Measurements from ENCODE around the gene PPP1R18.

PPP1R18 gene

GRCh38 chr6:30730601-30731435 is 44.4 kb upstream of the PPP1R18 start:
- H4K12ac ChIP-seq (ENCODE audit: low read depth, low read length): no peak overlapping the region
- H2BK5ac ChIP-seq (ENCODE audit: low read depth, low read length, poor library complexity): no peak overlapping the region
- H3K9me3 ChIP-seq (ENCODE audit: insufficient read depth, low read depth, low read length): no peaks in the 10 kb centered on the region
- no peak overlapping the region for H3K14ac ChIP-seq (ENCODE audit: low read length)
- H3K79me1 ChIP-seq (ENCODE audit: low read length): no peaks in the 10 kb centered on the region
- H3K18ac ChIP-seq (ENCODE audit: low read length): no peak overlapping the region
- peaks cover 38 to 39% of the 10 kb centered on the region in 2 experiments for H3K36me3 ChIP-seq (ENCODE audit: control insufficient read depth in 1 of 2, insufficient read depth in 2 of 2, low read length in 2 of 2)
- no peaks in the 10 kb centered on the region for H3K79me2 ChIP-seq (ENCODE audit: control insufficient read depth, insufficient read depth, low read length, poor library complexity)
- WGBS (ENCODE audit: extremely low coverage, insufficient coverage, insufficient read length): no CpG with 5 or more reads among the region's 30 CpGs
- H2BK12ac ChIP-seq (ENCODE audit: low read length): no peak overlapping the region
- no peak overlapping the region for H4K8ac ChIP-seq (ENCODE audit: low read depth, low read length)
- H3K27me3 ChIP-seq (ENCODE audit: insufficient read depth, low read length): no peaks in the 10 kb centered on the region
- H3K4me1 ChIP-seq (ENCODE audit: control insufficient read depth in 1 of 2, insufficient read depth in 2 of 2, low read length in 2 of 2): no peaks in the 10 kb centered on the region
- H3K4me2 ChIP-seq (ENCODE audit: low read length): no peak overlapping the region
- H3K9ac ChIP-seq (ENCODE audit: low read length): no peak overlapping the region
- no peak overlapping the region for H3K23ac ChIP-seq (ENCODE audit: low read length)
- H3K4me3 ChIP-seq (ENCODE audit: low read depth, low read length): no peak overlapping the region
- H3K4ac ChIP-seq (ENCODE audit: low read depth, low read length): no peak overlapping the region
- no peak overlapping the region for H2AK5ac ChIP-seq (ENCODE audit: low read length)
- no peak overlapping the region for H3K27ac ChIP-seq (ENCODE audit: low read depth, low read length)
- no peak overlapping the region for H2AFZ ChIP-seq (ENCODE audit: insufficient read depth, low read length, poor library complexity)
- H4K91ac ChIP-seq (ENCODE audit: low read depth, low read length): no peak overlapping the region
- no peak overlapping the region for H2BK120ac ChIP-seq (ENCODE audit: insufficient read depth, low read length, poor library complexity)
- DNase-seq: peak; percentile 86 to 87

GRCh38 chr6:30727920-30728553 is 41.6 kb upstream of the PPP1R18 start:
- H2BK5ac ChIP-seq (ENCODE audit: low read depth, low read length, poor library complexity): no peak overlapping the region
- no peaks in the 10 kb centered on the region for H3K79me1 ChIP-seq (ENCODE audit: low read length)
- no CpG with 5 or more reads among the region's 7 CpGs for WGBS (ENCODE audit: extremely low coverage, insufficient coverage, insufficient read length)
- no peak overlapping the region for H2AFZ ChIP-seq (ENCODE audit: insufficient read depth, low read length, poor library complexity)
- no peak overlapping the region for H2BK12ac ChIP-seq (ENCODE audit: low read length)
- no peak overlapping the region for H3K18ac ChIP-seq (ENCODE audit: low read length)
- no peak overlapping the region for H4K91ac ChIP-seq (ENCODE audit: low read depth, low read length)
- H4K12ac ChIP-seq (ENCODE audit: low read depth, low read length): no peak overlapping the region
- no peak overlapping the region for H3K14ac ChIP-seq (ENCODE audit: low read length)
- H3K9ac ChIP-seq (ENCODE audit: low read length): no peak overlapping the region
- DNase-seq: no peak
- H3K36me3 ChIP-seq (ENCODE audit: control insufficient read depth in 1 of 2, insufficient read depth in 2 of 2, low read length in 2 of 2): peaks cover 38 to 51% of the 10 kb centered on the region in 2 experiments
- no peaks in the 10 kb centered on the region for H3K79me2 ChIP-seq (ENCODE audit: control insufficient read depth, insufficient read depth, low read length, poor library complexity)
- peaks cover 2% of the 10 kb centered on the region for H3K9me3 ChIP-seq (ENCODE audit: insufficient read depth, low read depth, low read length)
- H4K8ac ChIP-seq (ENCODE audit: low read depth, low read length): no peak overlapping the region
- no peak overlapping the region for H3K4me3 ChIP-seq (ENCODE audit: low read depth, low read length)
- peaks cover 0 to 4% of the 10 kb centered on the region in 2 experiments for H3K4me1 ChIP-seq (ENCODE audit: control insufficient read depth in 1 of 2, insufficient read depth in 2 of 2, low read length in 2 of 2)
- H2BK120ac ChIP-seq (ENCODE audit: insufficient read depth, low read length, poor library complexity): no peak overlapping the region
- H3K23ac ChIP-seq (ENCODE audit: low read length): no peak overlapping the region
- H3K4ac ChIP-seq (ENCODE audit: low read depth, low read length): no peak overlapping the region
- no peak overlapping the region for H3K27ac ChIP-seq (ENCODE audit: low read depth, low read length)
- no peak overlapping the region for H3K4me2 ChIP-seq (ENCODE audit: low read length)
- no peak overlapping the region for H2AK5ac ChIP-seq (ENCODE audit: low read length)
- no peaks in the 10 kb centered on the region for H3K27me3 ChIP-seq (ENCODE audit: insufficient read depth, low read length)

GRCh38 chr6:30726506-30727413 is 40.3 kb upstream of the PPP1R18 start:
- Histone ChIP-seq H3K36me3 (ENCODE audit: control insufficient read depth in 1 of 2, insufficient read depth in 2 of 2, low read length in 2 of 2) (peaks cover 39 to 56% of the 10 kb centered on the region in 2 experiments), H4K12ac (ENCODE audit: low read depth, low read length) (no peak overlapping the region), H3K79me2 (ENCODE audit: control insufficient read depth, insufficient read depth, low read length, poor library complexity) (peaks cover 3% of the 10 kb centered on the region), H2BK120ac (ENCODE audit: insufficient read depth, low read length, poor library complexity) (no peak overlapping the region), H3K4me2 (ENCODE audit: low read length) (no peak overlapping the region), H3K27ac (ENCODE audit: low read depth, low read length) (no peak overlapping the region), H4K8ac (ENCODE audit: low read depth, low read length) (no peak overlapping the region), H2BK12ac (ENCODE audit: low read length) (no peak overlapping the region), H2AFZ (ENCODE audit: insufficient read depth, low read length, poor library complexity) (no peak overlapping the region), H3K9me3 (ENCODE audit: insufficient read depth, low read depth, low read length) (peaks cover 2% of the 10 kb centered on the region), H2AK5ac (ENCODE audit: low read length) (no peak overlapping the region), H3K27me3 (ENCODE audit: insufficient read depth, low read length) (no peaks in the 10 kb centered on the region), H3K4me3 (ENCODE audit: low read depth, low read length) (no peak overlapping the region), H4K91ac (ENCODE audit: low read depth, low read length) (no peak overlapping the region), H3K4ac (ENCODE audit: low read depth, low read length) (no peak overlapping the region), H2BK5ac (ENCODE audit: low read depth, low read length, poor library complexity) (no peak overlapping the region), H3K4me1 (ENCODE audit: control insufficient read depth in 1 of 2, insufficient read depth in 2 of 2, low read length in 2 of 2) (peaks cover 0 to 4% of the 10 kb centered on the region in 2 experiments), H3K18ac (ENCODE audit: low read length) (no peak overlapping the region), H3K14ac (ENCODE audit: low read length) (no peak overlapping the region), H3K9ac (ENCODE audit: low read length) (no peak overlapping the region), H3K79me1 (ENCODE audit: low read length) (peaks cover 3% of the 10 kb centered on the region), H3K23ac (ENCODE audit: low read length) (no peak overlapping the region)
- DNase-seq: no peak
- WGBS (ENCODE audit: extremely low coverage, insufficient coverage, insufficient read length): no CpG with 5 or more reads among the region's 11 CpGs

- WGBS (ENCODE audit: extremely low coverage, insufficient coverage, insufficient read length): no CpG with 5 or more reads among the region's 3 CpGs
- H3K14ac ChIP-seq (ENCODE audit: low read length): no peak overlapping the region
These were observed 39.5 kb upstream of the PPP1R18 start for GRCh38 chr6:30725713-30726505.

More at GRCh38 chr6:30725713-30726505, 39.5 kb upstream of the PPP1R18 start:
- no peak overlapping the region for H3K9ac ChIP-seq (ENCODE audit: low read length)
- peaks cover 43 to 59% of the 10 kb centered on the region in 2 experiments for H3K36me3 ChIP-seq (ENCODE audit: control insufficient read depth in 1 of 2, insufficient read depth in 2 of 2, low read length in 2 of 2)
- no peak overlapping the region for H2BK5ac ChIP-seq (ENCODE audit: low read depth, low read length, poor library complexity)
- no peaks in the 10 kb centered on the region for H3K27me3 ChIP-seq (ENCODE audit: insufficient read depth, low read length)
- no peak overlapping the region for H4K12ac ChIP-seq (ENCODE audit: low read depth, low read length)
- H3K18ac ChIP-seq (ENCODE audit: low read length): no peak overlapping the region
- peaks cover 4% of the 10 kb centered on the region for H3K9me3 ChIP-seq (ENCODE audit: insufficient read depth, low read depth, low read length)
- H3K79me1 ChIP-seq (ENCODE audit: low read length): peaks cover 9% of the 10 kb centered on the region
- no peak overlapping the region for H4K8ac ChIP-seq (ENCODE audit: low read depth, low read length)
- DNase-seq: no peak
- no peak overlapping the region for H2BK12ac ChIP-seq (ENCODE audit: low read length)
- H3K4me1 ChIP-seq (ENCODE audit: control insufficient read depth in 1 of 2, insufficient read depth in 2 of 2, low read length in 2 of 2): peaks cover 0 to 4% of the 10 kb centered on the region in 2 experiments
- no peak overlapping the region for H3K23ac ChIP-seq (ENCODE audit: low read length)
- no peak overlapping the region for H3K4me2 ChIP-seq (ENCODE audit: low read length)
- peaks cover 8% of the 10 kb centered on the region for H3K79me2 ChIP-seq (ENCODE audit: control insufficient read depth, insufficient read depth, low read length, poor library complexity)
- no peak overlapping the region for H3K27ac ChIP-seq (ENCODE audit: low read depth, low read length)
- no peak overlapping the region for H4K91ac ChIP-seq (ENCODE audit: low read depth, low read length)
- no peak overlapping the region for H2BK120ac ChIP-seq (ENCODE audit: insufficient read depth, low read length, poor library complexity)
- H2AFZ ChIP-seq (ENCODE audit: insufficient read depth, low read length, poor library complexity): no peak overlapping the region
- H2AK5ac ChIP-seq (ENCODE audit: low read length): no peak overlapping the region
- no peak overlapping the region for H3K4ac ChIP-seq (ENCODE audit: low read depth, low read length)
- H3K4me3 ChIP-seq (ENCODE audit: low read depth, low read length): no peak overlapping the region

Data from trophoblast cell (in vitro differentiated cells and primary cell).